Measurements from ENCODE around the gene NOTCH1. TPM values are rescaled to one million over a fixed set of nuclear protein-coding genes. Genes with fewer than 3 reads are reported as not detected.

NOTCH1 gene
- total and polyA plus RNA-seq, 2 of the 13 experiments (the other 11 are each of a cell fraction or from before 2014, with no cell fraction given): 0.09 to 0.35 TPM

DNA sequence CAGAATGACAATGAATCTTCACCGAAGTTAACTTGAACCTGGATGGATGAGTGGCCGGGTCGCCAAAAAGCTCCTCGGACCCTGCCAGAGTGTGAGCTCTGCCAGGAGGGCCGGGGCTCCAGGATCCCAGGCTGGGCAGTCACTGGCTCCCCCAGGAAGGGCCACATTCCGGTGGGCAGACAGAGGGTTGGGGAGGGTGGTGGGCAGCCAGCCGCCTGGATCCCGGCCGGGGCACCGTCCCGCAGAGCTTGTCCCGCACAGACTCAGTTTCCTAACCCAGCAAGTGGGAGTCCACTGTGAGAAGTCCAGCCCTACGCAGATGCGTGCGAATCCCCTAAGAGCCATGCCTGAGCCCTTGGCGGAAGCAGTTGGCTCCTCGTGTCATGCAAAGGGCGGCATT, 10.3 kb upstream of the NOTCH1 start:
- WGBS (ENCODE audit: low lambda C conversion rate): 79% methylated on average over 4 of the region's 18 CpGs
- DNase-seq (ENCODE audit: low spot score): no peak
- no peak overlapping the region for H3K4me2 ChIP-seq (ENCODE audit: low read depth, low read length)
- ATAC-seq: no peak
- no peaks in the 10 kb centered on the region for H3K36me3 ChIP-seq (replicated peaks in 1 of 2; ENCODE audit: control insufficient read depth in 1 of 2, insufficient read depth in 2 of 2, low read length in 2 of 2)
- no peak overlapping the region for H3K9ac ChIP-seq (ENCODE audit: insufficient read depth, low read depth, low read length)
- H4K20me1 ChIP-seq (ENCODE audit: insufficient read depth, low read length): no peaks in the 10 kb centered on the region
- intact Hi-C loops (cut with micrococcal nuclease; ENCODE audit: unreplicated experiment): no loop called here
- H3K4me3 ChIP-seq (replicated peaks in 1 of 3; ENCODE audit: insufficient read depth in 1 of 3, low read depth in 2 of 3, low read length in 3 of 3): no peak overlapping the region
- in situ Hi-C loops (cut with HindIII; ENCODE audit: extremely low pct_ligation_motif_present, low pct_unique_long_range_greater_than_20kb): no loop called here
- no peaks in the 10 kb centered on the region for H3K79me2 ChIP-seq (ENCODE audit: insufficient read depth, low read length)
- CTCF ChIA-PET (ENCODE audit: low intra/inter-chr PET ratio, low total read pairs): no interaction called here
- TF ChIP-seq KAT2B (IDR thresholded peaks at IDR 0.05; ENCODE audit: borderline replicate concordance, low read depth, low read length) (no peak), ZEB1 (IDR thresholded peaks at IDR 0.05; ENCODE audit: insufficient replicate concordance, low read depth) (no peak), ZNF577 (CRISPR knock-in tag; IDR thresholded peaks at IDR 0.05; ENCODE audit: borderline replicate concordance, low read depth) (no peak)
- TF ChIP-seq, protein P1, sequence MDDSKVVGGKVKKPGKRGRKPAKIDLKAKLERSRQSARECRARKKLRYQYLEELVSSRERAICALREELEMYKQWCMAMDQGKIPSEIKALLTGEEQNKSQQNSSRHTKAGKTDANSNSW (CRISPR knock-in tag; IDR thresholded peaks at IDR 0.05; ENCODE audit: borderline replicate concordance): no peak
- TF ChIP-seq, protein P2, sequence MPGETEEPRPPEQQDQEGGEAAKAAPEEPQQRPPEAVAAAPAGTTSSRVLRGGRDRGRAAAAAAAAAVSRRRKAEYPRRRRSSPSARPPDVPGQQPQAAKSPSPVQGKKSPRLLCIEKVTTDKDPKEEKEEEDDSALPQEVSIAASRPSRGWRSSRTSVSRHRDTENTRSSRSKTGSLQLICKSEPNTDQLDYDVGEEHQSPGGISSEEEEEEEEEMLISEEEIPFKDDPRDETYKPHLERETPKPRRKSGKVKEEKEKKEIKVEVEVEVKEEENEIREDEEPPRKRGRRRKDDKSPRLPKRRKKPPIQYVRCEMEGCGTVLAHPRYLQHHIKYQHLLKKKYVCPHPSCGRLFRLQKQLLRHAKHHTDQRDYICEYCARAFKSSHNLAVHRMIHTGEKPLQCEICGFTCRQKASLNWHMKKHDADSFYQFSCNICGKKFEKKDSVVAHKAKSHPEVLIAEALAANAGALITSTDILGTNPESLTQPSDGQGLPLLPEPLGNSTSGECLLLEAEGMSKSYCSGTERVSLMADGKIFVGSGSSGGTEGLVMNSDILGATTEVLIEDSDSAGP (CRISPR knock-in tag; IDR thresholded peaks at IDR 0.05; ENCODE audit: borderline replicate concordance): no peak
- TF ChIP-seq, protein P3, sequence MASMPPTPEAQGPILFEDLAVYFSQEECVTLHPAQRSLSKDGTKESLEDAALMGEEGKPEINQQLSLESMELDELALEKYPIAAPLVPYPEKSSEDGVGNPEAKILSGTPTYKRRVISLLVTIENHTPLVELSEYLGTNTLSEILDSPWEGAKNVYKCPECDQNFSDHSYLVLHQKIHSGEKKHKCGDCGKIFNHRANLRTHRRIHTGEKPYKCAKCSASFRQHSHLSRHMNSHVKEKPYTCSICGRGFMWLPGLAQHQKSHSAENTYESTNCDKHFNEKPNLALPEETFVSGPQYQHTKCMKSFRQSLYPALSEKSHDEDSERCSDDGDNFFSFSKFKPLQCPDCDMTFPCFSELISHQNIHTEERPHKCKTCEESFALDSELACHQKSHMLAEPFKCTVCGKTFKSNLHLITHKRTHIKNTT (CRISPR knock-in tag; IDR thresholded peaks at IDR 0.05): no peak
- TF ChIP-seq, protein P4, sequence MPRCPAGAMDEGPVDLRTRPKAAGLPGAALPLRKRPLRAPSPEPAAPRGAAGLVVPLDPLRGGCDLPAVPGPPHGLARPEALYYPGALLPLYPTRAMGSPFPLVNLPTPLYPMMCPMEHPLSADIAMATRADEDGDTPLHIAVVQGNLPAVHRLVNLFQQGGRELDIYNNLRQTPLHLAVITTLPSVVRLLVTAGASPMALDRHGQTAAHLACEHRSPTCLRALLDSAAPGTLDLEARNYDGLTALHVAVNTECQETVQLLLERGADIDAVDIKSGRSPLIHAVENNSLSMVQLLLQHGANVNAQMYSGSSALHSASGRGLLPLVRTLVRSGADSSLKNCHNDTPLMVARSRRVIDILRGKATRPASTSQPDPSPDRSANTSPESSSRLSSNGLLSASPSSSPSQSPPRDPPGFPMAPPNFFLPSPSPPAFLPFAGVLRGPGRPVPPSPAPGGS (CRISPR knock-in tag; IDR thresholded peaks at IDR 0.05): no peak
- TF ChIP-seq, protein P5, sequence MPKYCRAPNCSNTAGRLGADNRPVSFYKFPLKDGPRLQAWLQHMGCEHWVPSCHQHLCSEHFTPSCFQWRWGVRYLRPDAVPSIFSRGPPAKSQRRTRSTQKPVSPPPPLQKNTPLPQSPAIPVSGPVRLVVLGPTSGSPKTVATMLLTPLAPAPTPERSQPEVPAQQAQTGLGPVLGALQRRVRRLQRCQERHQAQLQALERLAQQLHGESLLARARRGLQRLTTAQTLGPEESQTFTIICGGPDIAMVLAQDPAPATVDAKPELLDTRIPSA (CRISPR knock-in tag; IDR thresholded peaks at IDR 0.05; ENCODE audit: borderline replicate concordance): no peak
- no TSS peak for BruUV-seq (replicated peaks)
- no peak overlapping the region for H2AFZ ChIP-seq (ENCODE audit: low read length)
- peaks cover 13 to 50% of the 10 kb centered on the region in 2 experiments for H3K27me3 ChIP-seq (ENCODE audit: control insufficient read depth in 1 of 2, insufficient read depth in 2 of 2, low read length in 2 of 2)
- H3K9me3 ChIP-seq (ENCODE audit: low read length): peaks cover 10% of the 10 kb centered on the region
- no peak overlapping the region for H3K27ac ChIP-seq (ENCODE audit: extremely low read length, insufficient read depth, low read length)
- POLR2A ChIA-PET: no interaction called here
- peaks cover 9% of the 10 kb centered on the region for H3K4me1 ChIP-seq (ENCODE audit: insufficient read depth, low read length)
- no peak for FAIRE-seq
